ENCODE results near the gene DEPDC1B. TPM values are rescaled to one million over a fixed set of nuclear protein-coding genes. Genes with fewer than 3 reads are reported as not detected.

DEPDC1B gene
- total RNA-seq, 4 donors from 2014 or later: 0.49 to 1.9 (median 1.3) TPM

GRCh38 chr5:60710362-60710761 lies 10.4 kb upstream of the DEPDC1B start:
- Histone ChIP-seq H3K27me3 (no peaks in the 10 kb centered on the region), H3K9me3 (no peaks in the 10 kb centered on the region), H3K36me3 (no peaks in the 10 kb centered on the region), H3K27ac (no peak overlapping the region), H3K4me1 (no peaks in the 10 kb centered on the region), H3K4me3 (replicated peaks in 1 of 3) (no peak overlapping the region)
- DNase-seq: no peak
- intact Hi-C loops (cut with DNase I): no loop called here
- no peak for TF ChIP-seq POLR2A (IDR thresholded peaks at IDR 0.05)
- TF ChIP-seq CTCF (IDR thresholded peaks at IDR 0.05): no peak
- 55 to 63% methylated on average over 3 of the region's 3 CpGs for WGBS, 2 donors

GRCh38 chr5:60705144-60705543 lies 5.2 kb upstream of the DEPDC1B start:
- Histone ChIP-seq H3K9me3 (no peaks in the 10 kb centered on the region), H3K36me3 (no peaks in the 10 kb centered on the region), H3K27ac (no peak overlapping the region), H3K4me1 (peaks cover 11 to 15% of the 10 kb centered on the region in 2 donors), H3K4me3 (replicated peaks in 1 of 3) (no peak overlapping the region), H3K27me3 (no peaks in the 10 kb centered on the region)
- TF ChIP-seq CTCF (IDR thresholded peaks at IDR 0.05): no peak
- no peak for TF ChIP-seq POLR2A (IDR thresholded peaks at IDR 0.05)
- intact Hi-C loops (cut with DNase I): no loop called here
- DNase-seq: no peak

GRCh38 chr5:60703944-60704343 lies 4.0 kb upstream of the DEPDC1B start:
- intact Hi-C loops (cut with DNase I): no loop called here
- WGBS, 2 donors: 94 to 99% methylated on average over 2 of the region's 2 CpGs
- Histone ChIP-seq H3K36me3 (no peaks in the 10 kb centered on the region), H3K9me3 (no peaks in the 10 kb centered on the region), H3K4me3 (replicated peaks in 1 of 3) (no peak overlapping the region), H3K27me3 (no peaks in the 10 kb centered on the region), H3K27ac (no peak overlapping the region), H3K4me1 (peaks cover 11 to 15% of the 10 kb centered on the region in 2 donors)
- TF ChIP-seq CTCF (IDR thresholded peaks at IDR 0.05) (no peak), POLR2A (IDR thresholded peaks at IDR 0.05) (no peak)
- DNase-seq: no peak

- WGBS, 2 donors: 36 to 50% methylated on average over 8 of the region's 8 CpGs
- Histone ChIP-seq H3K9me3 (no peaks in the 10 kb centered on the region), H3K4me3 (replicated peaks in 1 of 3) (no peak overlapping the region), H3K4me1 (peaks cover 11 to 15% of the 10 kb centered on the region in 2 donors), H3K36me3 (no peaks in the 10 kb centered on the region), H3K27me3 (no peaks in the 10 kb centered on the region), H3K27ac (no peak overlapping the region)
- intact Hi-C loops (cut with DNase I): no loop called here
- DNase-seq: peak; percentile 58 to 65
- TF ChIP-seq POLR2A (IDR thresholded peaks at IDR 0.05) (no peak), CTCF (IDR thresholded peaks at IDR 0.05) (no peak)
These were observed 1.5 kb upstream of the DEPDC1B start for GRCh38 chr5:60701321-60701968.

GRCh38 chr5:60700416-60700757 lies 421 bp upstream of the DEPDC1B start:
- Histone ChIP-seq H3K4me3 (replicated peaks in 1 of 3) (peak overlapping the region; percentile 49 to 75 (median 61)), H3K9me3 (no peaks in the 10 kb centered on the region), H3K4me1 (peaks cover 11 to 15% of the 10 kb centered on the region in 2 donors), H3K36me3 (no peaks in the 10 kb centered on the region), H3K27me3 (no peaks in the 10 kb centered on the region), H3K27ac (peak overlapping the region; percentile 16 to 87 (median 70))
- 0 to 4% methylated on average over 12 to 16 of the region's 16 CpGs for WGBS, 2 donors
- DNase-seq: peak; percentile 24 to 27
- TF ChIP-seq POLR2A (IDR thresholded peaks at IDR 0.05) (no peak), CTCF (IDR thresholded peaks at IDR 0.05) (no peak)
- intact Hi-C loops (cut with DNase I): no loop called here
